GM19025 (cell line): ENCODE results near the gene PXDC1.
"Not testable (repeated sequence)": the region's sequence is repeated elsewhere in the genome, so short reads cannot be mapped to it uniquely, and the experiment has no call there.

ENCODE experiments used
- ATAC-seq: cut with Tn5 transposase; IDR thresholded peaks from one replicate; pipeline ENCODE4 v1.9.1; 2021; ENCODE audit warnings: mild to moderate bottlenecking, low read depth, moderate library complexity; ENCODE audit not compliant: unreplicated experiment

PXDC1 gene

GRCh38 chr6:3784423-3784822 lies 32.9 kb upstream of the PXDC1 start:
- ATAC-seq, result no peak

GRCh38 chr6:3782876-3783832 lies 31.6 kb upstream of the PXDC1 start:
- ATAC-seq, result no peak

GRCh38 chr6:3781504-3781903 lies 30.0 kb upstream of the PXDC1 start:
- ATAC-seq, result no peak

GRCh38 chr6:3779574-3779849 lies 28.0 kb upstream of the PXDC1 start:
- ATAC-seq, result no peak

- no peak for ATAC-seq
These were observed 27.4 kb upstream of the PXDC1 start for GRCh38 chr6:3778701-3779573.

GRCh38 chr6:3777730-3778461 lies 26.4 kb upstream of the PXDC1 start:
- ATAC-seq, result no peak

GRCh38 chr6:3776881-3777507 lies 25.5 kb upstream of the PXDC1 start:
- ATAC-seq, result no peak

- ATAC-seq, result no peak
These were observed 24.3 kb upstream of the PXDC1 start for GRCh38 chr6:3775847-3776246.

GRCh38 chr6:3775386-3775785 lies 23.9 kb upstream of the PXDC1 start:
- no peak for ATAC-seq

GRCh38 chr6:3773678-3774298 lies 22.3 kb upstream of the PXDC1 start:
- ATAC-seq, result no peak

- ATAC-seq, result not testable (repeated sequence)
These were observed 20.9 kb upstream of the PXDC1 start for GRCh38 chr6:3772127-3772999.

- ATAC-seq, result no peak
These were observed 20.0 kb upstream of the PXDC1 start for GRCh38 chr6:3771407-3772011.

- no peak for ATAC-seq
These were observed 18.7 kb upstream of the PXDC1 start for GRCh38 chr6:3770023-3770720.

GRCh38 chr6:3769610-3770009 lies 18.1 kb upstream of the PXDC1 start:
- no peak for ATAC-seq

GRCh38 chr6:3768502-3768901 lies 17.0 kb upstream of the PXDC1 start:
- no peak for ATAC-seq

- ATAC-seq, result not testable (repeated sequence)
These were observed 16.0 kb upstream of the PXDC1 start for GRCh38 chr6:3767483-3767882.

- ATAC-seq, result no peak
These were observed 14.7 kb upstream of the PXDC1 start for GRCh38 chr6:3766214-3766613.

GRCh38 chr6:3765415-3765814 lies 13.9 kb upstream of the PXDC1 start:
- ATAC-seq, result no peak
